ENCODE data around the gene MRPL10. TPM values are rescaled to one million over a fixed set of nuclear protein-coding genes. Genes with fewer than 3 reads are reported as not detected.

The MRPL10 gene
- total RNA-seq, 1 donor from 2014 or later = 36.4 TPM

DNA sequence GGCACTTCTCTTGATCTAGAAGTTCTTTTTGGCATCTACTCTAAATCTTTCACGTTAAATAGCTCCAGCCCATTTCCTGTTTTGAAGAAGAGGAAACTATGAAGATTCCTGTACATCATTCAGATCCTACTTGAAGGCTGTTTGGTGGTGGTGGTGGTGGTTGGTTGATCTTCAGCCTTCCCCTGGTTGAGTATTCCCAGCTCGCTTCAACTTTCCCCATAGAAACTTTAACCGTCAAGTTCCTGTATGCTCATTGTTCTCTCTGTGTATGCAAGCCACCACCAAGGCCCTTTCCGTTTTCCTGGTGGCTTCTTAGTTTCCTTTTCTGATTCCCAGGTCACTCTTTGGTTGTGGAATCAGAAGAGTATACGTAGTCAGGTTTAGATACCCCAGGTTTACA lies 3.4 kb upstream of the MRPL10 start:
- Mint-ChIP-seq H3K9me3 (no peaks in the 10 kb centered on the region), H3K4me1 (peaks cover 27% of the 10 kb centered on the region), H3K27me3 (no peaks in the 10 kb centered on the region), H3K36me3 (ENCODE audit: low read depth) (peaks cover 11% of the 10 kb centered on the region), H3K4me3 (no peak overlapping the region), H3K27ac (no peak overlapping the region)
- no peak for ATAC-seq (ENCODE audit: low read depth)
- intact Hi-C loops (cut with micrococcal nuclease) = no loop called here
- POLR2A ChIA-PET = interaction anchor here (0.6 kb wide), 1 partner anchor 94 kb away, joined by 3 read pairs; no protein-coding TSS in a partner anchor
- TF ChIP-seq, protein P1, sequence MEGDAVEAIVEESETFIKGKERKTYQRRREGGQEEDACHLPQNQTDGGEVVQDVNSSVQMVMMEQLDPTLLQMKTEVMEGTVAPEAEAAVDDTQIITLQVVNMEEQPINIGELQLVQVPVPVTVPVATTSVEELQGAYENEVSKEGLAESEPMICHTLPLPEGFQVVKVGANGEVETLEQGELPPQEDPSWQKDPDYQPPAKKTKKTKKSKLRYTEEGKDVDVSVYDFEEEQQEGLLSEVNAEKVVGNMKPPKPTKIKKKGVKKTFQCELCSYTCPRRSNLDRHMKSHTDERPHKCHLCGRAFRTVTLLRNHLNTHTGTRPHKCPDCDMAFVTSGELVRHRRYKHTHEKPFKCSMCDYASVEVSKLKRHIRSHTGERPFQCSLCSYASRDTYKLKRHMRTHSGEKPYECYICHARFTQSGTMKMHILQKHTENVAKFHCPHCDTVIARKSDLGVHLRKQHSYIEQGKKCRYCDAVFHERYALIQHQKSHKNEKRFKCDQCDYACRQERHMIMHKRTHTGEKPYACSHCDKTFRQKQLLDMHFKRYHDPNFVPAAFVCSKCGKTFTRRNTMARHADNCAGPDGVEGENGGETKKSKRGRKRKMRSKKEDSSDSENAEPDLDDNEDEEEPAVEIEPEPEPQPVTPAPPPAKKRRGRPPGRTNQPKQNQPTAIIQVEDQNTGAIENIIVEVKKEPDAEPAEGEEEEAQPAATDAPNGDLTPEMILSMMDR (IDR thresholded peaks at IDR 0.05) = no peak
- no peak for DNase-seq
- CTCF ChIA-PET = no interaction called here

DNA sequence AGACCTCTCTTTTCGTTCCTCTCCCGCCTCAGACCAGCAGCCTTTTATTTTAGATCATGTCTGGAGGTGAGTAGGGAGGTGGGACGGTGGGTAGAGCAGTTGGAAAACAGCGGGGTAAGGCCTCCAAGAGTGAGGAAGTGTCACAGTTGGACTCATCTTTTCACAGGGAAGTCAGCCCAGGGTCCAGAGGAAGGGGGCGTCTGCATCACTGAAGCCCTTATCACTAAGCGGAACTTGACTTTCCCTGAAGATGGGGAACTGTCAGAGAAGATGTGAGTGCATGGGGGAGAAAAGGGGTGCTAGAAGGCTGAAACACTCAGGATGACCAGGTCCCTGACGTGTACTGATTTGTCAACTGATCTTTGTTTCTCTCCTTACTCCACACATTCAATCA lies 590 bp upstream of the MRPL10 start:
- H3K4me3 Mint-ChIP-seq = peak overlapping the region; percentile 96
- ChIA-PET CTCF (interaction anchor here (1.1 to 1.2 kb wide), 2 partner anchors 10 to 58 kb away, joined by 4 to 5 read pairs; partner anchors contain the start of gene OSBPL7), POLR2A (interaction anchor here (0.6 to 3.1 kb wide), 15 partner anchors 9 to 217 kb away, joined by 3 to 53 read pairs (median 6); partner anchors contain the start of genes CDK5RAP3, KPNB1, NFE2L1 and OSBPL7)
- ATAC-seq (ENCODE audit: low read depth) (peak; percentile 8), DNase-seq (no peak)
- peaks cover 29% of the 10 kb centered on the region for H3K4me1 Mint-ChIP-seq
- intact Hi-C loops (cut with micrococcal nuclease) = loop anchor here (1.0 to 2.0 kb wide), 4 partner anchors 9 to 139 kb away; partner anchors contain the start of genes CDK5RAP3, OSBPL7 and SCRN2
- peaks cover 29% of the 10 kb centered on the region for H3K36me3 Mint-ChIP-seq (ENCODE audit: low read depth)
- no peaks in the 10 kb centered on the region for H3K9me3 Mint-ChIP-seq
- H3K27ac Mint-ChIP-seq = peak overlapping the region; percentile 92
- TF ChIP-seq, protein P1 (IDR thresholded peaks at IDR 0.05) = no peak
- H3K27me3 Mint-ChIP-seq = no peaks in the 10 kb centered on the region

DNA sequence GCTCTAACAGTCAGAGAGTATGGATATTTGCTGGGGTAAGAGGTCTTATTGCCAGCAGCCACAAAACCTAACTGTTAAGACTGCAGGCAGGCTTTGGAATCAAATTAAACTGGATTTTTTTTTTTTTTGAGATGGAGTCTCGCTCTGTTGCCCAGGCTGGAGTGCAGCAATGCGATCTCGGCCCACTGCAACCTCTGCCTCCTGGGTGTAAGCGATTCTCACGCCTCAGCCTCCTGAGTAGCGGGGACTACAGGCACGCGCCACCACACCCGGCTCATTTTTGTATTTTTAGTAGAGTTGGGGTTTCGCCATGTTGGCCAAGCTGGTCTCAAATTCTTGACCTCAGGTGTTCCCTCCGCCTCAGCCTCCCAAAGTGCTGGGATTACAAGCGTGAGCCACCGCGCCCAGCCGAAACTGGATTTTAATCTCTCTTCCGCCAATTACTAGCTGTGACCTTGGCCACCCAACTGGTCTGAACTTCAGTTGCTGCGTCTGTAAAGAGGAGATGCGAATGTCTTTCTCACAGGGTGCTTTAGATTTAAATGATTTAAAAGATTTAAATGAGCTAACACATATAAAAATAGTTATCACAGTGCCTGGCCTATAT lies 842 bp downstream of the MRPL10 start:
- H3K4me1 Mint-ChIP-seq = peaks cover 29% of the 10 kb centered on the region
- POLR2A ChIA-PET = interaction anchor here (1.2 to 3.1 kb wide), 8 partner anchors 9 to 141 kb away, joined by 3 to 53 read pairs (median 11); partner anchors contain the start of genes CDK5RAP3, OSBPL7, PNPO and SP2
- intact Hi-C loops (cut with micrococcal nuclease) = loop anchor here (1.0 to 2.0 kb wide), 4 partner anchors 9 to 140 kb away; partner anchors contain the start of genes CDK5RAP3, OSBPL7 and SCRN2

DNA sequence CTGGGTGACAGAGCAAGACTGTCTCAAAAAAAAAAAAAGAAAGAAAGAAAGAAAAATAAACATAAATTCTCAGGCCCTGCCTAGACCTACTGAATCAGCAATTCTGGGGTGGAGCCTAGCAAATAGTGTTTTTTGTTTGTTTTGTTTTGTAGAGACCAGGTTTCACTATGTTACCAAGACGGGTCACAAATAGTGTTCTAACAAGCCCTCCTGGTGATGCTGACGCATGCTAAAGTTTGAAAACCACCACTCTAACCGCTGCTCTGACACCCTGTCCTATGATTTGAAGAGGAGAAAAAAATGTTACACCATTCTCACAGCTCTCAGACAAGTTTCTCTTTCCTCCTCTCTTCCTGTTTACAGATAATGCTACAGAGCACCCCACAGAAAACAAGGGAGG lies 1.5 kb downstream of the MRPL10 start:
- ChIA-PET CTCF (no interaction called here), POLR2A (interaction anchor here (0.7 to 3.1 kb wide), 4 partner anchors 8 to 141 kb away, joined by 5 to 53 read pairs (median 26); partner anchors contain the start of genes CDK5RAP3, OSBPL7 and SP2)
- no peaks in the 10 kb centered on the region for H3K27me3 Mint-ChIP-seq
- H3K36me3 Mint-ChIP-seq (ENCODE audit: low read depth) = peaks cover 45% of the 10 kb centered on the region
- H3K9me3 Mint-ChIP-seq = no peaks in the 10 kb centered on the region
- TF ChIP-seq, protein P1 (IDR thresholded peaks at IDR 0.05) = no peak
- DNase-seq = no peak
- intact Hi-C loops (cut with micrococcal nuclease) = loop anchor here (2.0 kb wide), 1 partner anchor 141 kb away; the partner anchor contains the start of gene CDK5RAP3
- H3K4me1 Mint-ChIP-seq = peaks cover 29% of the 10 kb centered on the region
- H3K27ac Mint-ChIP-seq = no peak overlapping the region
- H3K4me3 Mint-ChIP-seq = peak overlapping the region; percentile 96
- no peak for ATAC-seq (ENCODE audit: low read depth)

More for the DNA sequence above, 842 bp downstream of the MRPL10 start:
- no peaks in the 10 kb centered on the region for H3K9me3 Mint-ChIP-seq
- H3K27ac Mint-ChIP-seq = peak overlapping the region; percentile 92
- H3K4me3 Mint-ChIP-seq = peak overlapping the region; percentile 96
- H3K27me3 Mint-ChIP-seq = no peaks in the 10 kb centered on the region
- TF ChIP-seq, protein P1 (IDR thresholded peaks at IDR 0.05) = no peak
- peaks cover 41% of the 10 kb centered on the region for H3K36me3 Mint-ChIP-seq (ENCODE audit: low read depth)
- ATAC-seq (ENCODE audit: low read depth) (no peak), DNase-seq (no peak)
- CTCF ChIA-PET = interaction anchor here (1.1 to 1.2 kb wide), 3 partner anchors 8 to 59 kb away, joined by 3 to 5 read pairs (median 4); partner anchors contain the start of gene OSBPL7

DNA sequence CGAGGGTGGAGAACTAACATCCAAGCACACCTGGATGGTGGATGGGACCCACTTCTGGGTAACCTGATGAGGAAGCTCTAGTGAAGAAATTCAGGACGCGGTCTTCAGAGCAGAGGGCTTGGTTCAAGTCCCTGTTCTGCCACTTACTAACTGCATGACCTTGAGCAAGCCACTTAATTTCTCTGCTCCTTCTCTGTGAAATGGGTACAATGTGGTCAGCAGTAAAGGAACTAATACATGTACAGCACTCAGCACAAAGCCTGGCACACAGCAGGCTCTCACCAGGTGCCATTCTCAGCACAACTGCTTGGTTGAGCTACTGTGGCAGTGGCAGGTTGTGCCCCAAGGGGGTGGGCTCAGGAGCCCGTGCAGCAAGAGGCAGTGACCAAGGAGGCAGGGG lies 7.8 kb downstream of the MRPL10 start:
- CTCF ChIA-PET = no interaction called here
- Mint-ChIP-seq H3K9me3 (no peaks in the 10 kb centered on the region), H3K27me3 (no peaks in the 10 kb centered on the region), H3K4me1 (peaks cover 26% of the 10 kb centered on the region), H3K27ac (no peak overlapping the region), H3K36me3 (ENCODE audit: low read depth) (peaks cover 59% of the 10 kb centered on the region), H3K4me3 (no peak overlapping the region)
- ATAC-seq (ENCODE audit: low read depth) (no peak), DNase-seq (no peak)
- TF ChIP-seq, protein P1 (IDR thresholded peaks at IDR 0.05) = no peak
- intact Hi-C loops (cut with micrococcal nuclease) = no loop called here
- POLR2A ChIA-PET = no interaction called here

Data from activated B cell treated with CpG ODN at 0.5 μM for 24 hours (primary cell).